ENCODE data around the gene FBXW8. TPM values are rescaled to one million over a fixed set of nuclear protein-coding genes. Genes with fewer than 3 reads are reported as not detected.

The FBXW8 gene
- total RNA-seq, 1 donor from 2014 or later: 13.8 TPM

GRCh38 chr12:116876151-116876869, 34.4 kb upstream of the FBXW8 start:
- H3K27me3 ChIP-seq: peaks cover 5% of the 10 kb centered on the region
- no peak for TF ChIP-seq POLR2A (IDR thresholded peaks at IDR 0.05)
- TF ChIP-seq CTCF (IDR thresholded peaks at IDR 0.05): no peak
- no peak for TF ChIP-seq POLR2AphosphoS5 (IDR thresholded peaks at IDR 0.05; ENCODE audit: insufficient read depth in 1 of 2, low read depth in 1 of 2)

GRCh38 chr12:116878567-116879508, 31.9 kb upstream of the FBXW8 start:
- Histone ChIP-seq H3K4me1 (peaks cover 37% of the 10 kb centered on the region), H3K27ac (no peak overlapping the region), H3K27me3 (peaks cover 11% of the 10 kb centered on the region), H3K36me3 (no peaks in the 10 kb centered on the region), H3K4me3 (no peak overlapping the region), H3K9me3 (no peaks in the 10 kb centered on the region)
- no peak for DNase-seq (ENCODE audit: extremely low spot score in 2 of 2)
- TF ChIP-seq CTCF (IDR thresholded peaks at IDR 0.05) (no peak), POLR2A (IDR thresholded peaks at IDR 0.05) (no peak), POLR2AphosphoS5 (IDR thresholded peaks at IDR 0.05; ENCODE audit: insufficient read depth in 1 of 2, low read depth in 1 of 2) (no peak)
- intact Hi-C loops (cut with DNase I): no loop called here

More at GRCh38 chr12:116876151-116876869, 34.4 kb upstream of the FBXW8 start:
- intact Hi-C loops (cut with DNase I): no loop called here
- no peak overlapping the region for H3K27ac ChIP-seq
- H3K36me3 ChIP-seq: no peaks in the 10 kb centered on the region
- peaks cover 28% of the 10 kb centered on the region for H3K4me1 ChIP-seq
- DNase-seq (ENCODE audit: extremely low spot score in 2 of 2): no peak
- H3K9me3 ChIP-seq: no peaks in the 10 kb centered on the region
- H3K4me3 ChIP-seq: no peak overlapping the region

GRCh38 chr12:116879509-116880212, 31.1 kb upstream of the FBXW8 start:
- peaks cover 11% of the 10 kb centered on the region for H3K27me3 ChIP-seq
- H3K27ac ChIP-seq: no peak overlapping the region
- H3K4me1 ChIP-seq: peaks cover 37% of the 10 kb centered on the region
- intact Hi-C loops (cut with DNase I): no loop called here
- no peaks in the 10 kb centered on the region for H3K36me3 ChIP-seq
- no peaks in the 10 kb centered on the region for H3K9me3 ChIP-seq
- DNase-seq (ENCODE audit: extremely low spot score in 2 of 2): no peak
- TF ChIP-seq POLR2AphosphoS5 (IDR thresholded peaks at IDR 0.05; ENCODE audit: insufficient read depth in 1 of 2, low read depth in 1 of 2) (no peak), CTCF (IDR thresholded peaks at IDR 0.05) (no peak), POLR2A (IDR thresholded peaks at IDR 0.05) (no peak)
- no peak overlapping the region for H3K4me3 ChIP-seq

- intact Hi-C loops (cut with DNase I): no loop called here
Measured at GRCh38 chr12:116880213-116880816, 30.4 kb upstream of the FBXW8 start.

More at GRCh38 chr12:116880213-116880816, 30.4 kb upstream of the FBXW8 start:
- Histone ChIP-seq H3K36me3 (no peaks in the 10 kb centered on the region), H3K27me3 (peaks cover 11% of the 10 kb centered on the region), H3K4me1 (peaks cover 37% of the 10 kb centered on the region), H3K4me3 (peak overlapping the region in 1 of 2 donors; percentile 46), H3K27ac (no peak overlapping the region), H3K9me3 (no peaks in the 10 kb centered on the region)
- TF ChIP-seq CTCF (IDR thresholded peaks at IDR 0.05) (no peak), POLR2A (IDR thresholded peaks at IDR 0.05) (no peak), POLR2AphosphoS5 (IDR thresholded peaks at IDR 0.05; ENCODE audit: insufficient read depth in 1 of 2, low read depth in 1 of 2) (no peak)
- no peak for DNase-seq (ENCODE audit: extremely low spot score in 2 of 2)

All from vagina (tissue), 2 donors.